GM15510 (cell line): Measurements from ENCODE around the gene KIAA0930.

Experiments used
- POLR2A ChIP-seq: IDR thresholded peaks from 3 replicates; pipeline ENCODE4 v1.6.1; 2011; ENCODE audit warnings: borderline replicate concordance; ENCODE audit not compliant: insufficient read length; ENCODE audit errors: extremely low read depth

The KIAA0930 gene

GRCh38 chr22:45240810-45241631, at the start of gene KIAA0930:
TSS of gene KIAA0930 (minus strand) at chr22:45240894. CDS start at chr22:45240703, 191 bp downstream.
- TF ChIP-seq POLR2A, result peak; percentile 40

- no peak for TF ChIP-seq POLR2A
Observed at GRCh38 chr22:45286854-45287551, 46.3 kb upstream of the KIAA0930 start.

GRCh38 chr22:45285263-45286058, 44.8 kb upstream of the KIAA0930 start:
- no peak for TF ChIP-seq POLR2A

GRCh38 chr22:45284705-45285262, 44.1 kb upstream of the KIAA0930 start, which contains the start of gene UPK3A:
TSS of gene UPK3A (plus strand) at chr22:45284949. CDS start at chr22:45285014, 65 bp downstream.
- TF ChIP-seq POLR2A, result no peak

GRCh38 chr22:45281010-45281409, 40.3 kb upstream of the KIAA0930 start:
- no peak for TF ChIP-seq POLR2A

- TF ChIP-seq POLR2A, result no peak
Observed at GRCh38 chr22:45280587-45280980, 39.9 kb upstream of the KIAA0930 start.

GRCh38 chr22:45278125-45278524, 37.4 kb upstream of the KIAA0930 start:
- no peak for TF ChIP-seq POLR2A

- TF ChIP-seq POLR2A, result no peak
Observed at GRCh38 chr22:45276507-45277105, 35.9 kb upstream of the KIAA0930 start.

- TF ChIP-seq POLR2A, result no peak
Observed at GRCh38 chr22:45273452-45274075, 32.9 kb upstream of the KIAA0930 start.

- TF ChIP-seq POLR2A, result no peak
Observed at GRCh38 chr22:45272498-45272897, 31.8 kb upstream of the KIAA0930 start.

- no peak for TF ChIP-seq POLR2A
Observed at GRCh38 chr22:45271667-45272201, 31.0 kb upstream of the KIAA0930 start.

- TF ChIP-seq POLR2A, result no peak
Observed at GRCh38 chr22:45270095-45271020, 29.7 kb upstream of the KIAA0930 start.
